IPS DF 19.7 (cell line): Measurements from ENCODE around the gene SLC25A23.
"Not testable (repeated sequence)": the region's sequence is repeated elsewhere in the genome, so short reads cannot be mapped to it uniquely, and the experiment has no call there.

Source experiments
- DNase-seq: peaks from one replicate; pipeline ENCODE4 v3.0.0-alpha.2; 2013; ENCODE audit warnings: low read depth, low spot score

SLC25A23 gene

GRCh38 chr19:6402058-6402457 lies 57.5 kb downstream of the SLC25A23 start:
- no peak for DNase-seq

- not testable (repeated sequence) for DNase-seq
Measured at GRCh38 chr19:6400062-6400944, 59.3 kb downstream of the SLC25A23 start.

GRCh38 chr19:6396305-6396704 lies 63.3 kb downstream of the SLC25A23 start:
- DNase-seq: no peak

- DNase-seq: peak; percentile 25
Measured at GRCh38 chr19:6394831-6395230, 64.8 kb downstream of the SLC25A23 start.

- no peak for DNase-seq
Measured at GRCh38 chr19:6393983-6394412, 65.6 kb downstream of the SLC25A23 start.

- peak; percentile 78 for DNase-seq
Measured at GRCh38 chr19:6393074-6393982, 66.3 kb downstream of the SLC25A23 start, which contains the start of gene GTF2F1. GTF2F1 (minus strand) TSS chr19:6393164; CDS start chr19:6392995, 169 bp downstream.

GRCh38 chr19:6392221-6393073 lies 67.1 kb downstream of the SLC25A23 start:
- no peak for DNase-seq
